Measurements from ENCODE around the gene TMEM250.

DNA sequence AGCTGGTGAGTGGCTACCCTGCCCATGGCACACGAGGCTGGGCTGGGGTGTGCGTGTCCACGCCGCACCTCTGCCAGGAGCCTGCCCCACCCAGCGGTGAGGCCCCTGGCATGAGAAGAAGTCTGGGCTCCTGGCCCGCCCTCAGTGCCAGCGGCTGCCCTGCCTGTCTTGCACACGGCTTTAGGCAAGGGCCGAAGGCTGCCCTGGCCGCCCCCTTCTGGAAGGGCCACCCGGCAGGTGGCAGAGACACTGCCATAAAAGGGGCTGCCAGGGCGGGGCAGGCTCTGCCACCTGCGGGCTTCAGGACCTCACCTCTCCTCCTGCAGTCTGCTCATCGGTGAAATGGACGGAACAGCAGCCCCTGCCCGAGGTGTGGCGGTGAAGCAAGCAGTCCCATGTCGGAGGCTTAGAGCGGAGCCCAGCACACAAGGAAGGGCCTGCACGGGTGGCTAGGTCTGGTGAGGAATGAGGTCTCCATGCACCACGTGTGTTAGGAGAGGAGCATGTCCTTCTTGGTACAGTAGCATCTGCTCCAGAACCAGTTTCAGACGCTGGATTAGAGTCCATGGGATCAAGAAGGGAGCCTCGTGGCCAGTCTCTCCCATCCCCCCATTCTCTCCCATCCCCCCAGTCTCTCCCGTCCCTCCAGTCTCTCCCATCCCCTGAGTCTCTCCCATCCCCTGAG, 34.8 kb upstream of the TMEM250 start:
- TF ChIP-seq TAF1 (IDR thresholded peaks at IDR 0.05; ENCODE audit: low read depth) (no peak), YY1 (IDR thresholded peaks at IDR 0.05; ENCODE audit: low read depth) (no peak), REST (IDR thresholded peaks at IDR 0.05; ENCODE audit: low read depth) (no peak), USF1 (IDR thresholded peaks at IDR 0.05) (no peak), CEBPB (IDR thresholded peaks at IDR 0.05) (no peak), ZBTB7A (IDR thresholded peaks at IDR 0.05; ENCODE audit: low read depth) (peak; percentile 59; the same call in 1 of the 2 replicates), RAD21 (IDR thresholded peaks at IDR 0.05; ENCODE audit: low read depth) (no peak), EP300 (IDR thresholded peaks at IDR 0.05; ENCODE audit: borderline replicate concordance) (0 out of 2 replicates have a peak, but pooled peaks have one; percentile 23), TCF12 (IDR thresholded peaks at IDR 0.05; ENCODE audit: low read depth) (no peak), NFIC (IDR thresholded peaks at IDR 0.05) (peak; percentile 31; the same call in 1 of the 2 replicates), CREB1 (IDR thresholded peaks at IDR 0.05; ENCODE audit: low read depth) (no peak), FOXM1 (IDR thresholded peaks at IDR 0.05; ENCODE audit: borderline replicate concordance, low read depth) (no peak)
- TF ChIP-seq, protein P1, sequence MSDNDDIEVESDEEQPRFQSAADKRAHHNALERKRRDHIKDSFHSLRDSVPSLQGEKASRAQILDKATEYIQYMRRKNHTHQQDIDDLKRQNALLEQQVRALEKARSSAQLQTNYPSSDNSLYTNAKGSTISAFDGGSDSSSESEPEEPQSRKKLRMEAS (IDR thresholded peaks at IDR 0.05), result peak; percentile 63; the same call in 1 of the 2 replicates
